SU-DHL-6 (cell line): Measurements from ENCODE around the gene NKD1.

Experiments
- CTCF ChIP-seq: fragments of 200-600 bp; sonication (generic); IDR thresholded peaks from one replicate; pipeline ENCODE4 v1.5.1; 2017; ENCODE audit warnings: antibody characterized with exemption, mild to moderate bottlenecking, low read length, moderate library complexity; ENCODE audit not compliant: insufficient read depth, poor library complexity, severe bottlenecking
- EZH2phosphoT487 ChIP-seq: fragments of 200-600 bp; sonication (generic), shearing (Covaris generic); conservative IDR thresholded peaks from 2 replicates; pipeline ENCODE4 v1.6.1; 2018; ENCODE audit warnings: mild to moderate bottlenecking, antibody characterized with exemption, low read length, moderate library complexity, mixed read lengths

- no peak for TF ChIP-seq CTCF
- no peak for TF ChIP-seq EZH2phosphoT487
Observed at GRCh38 chr16:50634947-50635346, 86.8 kb downstream of the NKD1 start.
